GM21576 (cell line): Measurements from ENCODE around the gene AQP9.
"Not testable (repeated sequence)": the region's sequence is repeated elsewhere in the genome, so short reads cannot be mapped to it uniquely, and the experiment has no call there.

Source experiments
- ATAC-seq: cut with Tn5 transposase; IDR thresholded peaks from one replicate; pipeline ENCODE4 v1.9.1; 2021; ENCODE audit warnings: mild to moderate bottlenecking, moderate library complexity; ENCODE audit not compliant: unreplicated experiment

The AQP9 gene

GRCh38 chr15:58178668-58179067 is 40.5 kb downstream of the AQP9 start:
- no peak for ATAC-seq

DNA sequence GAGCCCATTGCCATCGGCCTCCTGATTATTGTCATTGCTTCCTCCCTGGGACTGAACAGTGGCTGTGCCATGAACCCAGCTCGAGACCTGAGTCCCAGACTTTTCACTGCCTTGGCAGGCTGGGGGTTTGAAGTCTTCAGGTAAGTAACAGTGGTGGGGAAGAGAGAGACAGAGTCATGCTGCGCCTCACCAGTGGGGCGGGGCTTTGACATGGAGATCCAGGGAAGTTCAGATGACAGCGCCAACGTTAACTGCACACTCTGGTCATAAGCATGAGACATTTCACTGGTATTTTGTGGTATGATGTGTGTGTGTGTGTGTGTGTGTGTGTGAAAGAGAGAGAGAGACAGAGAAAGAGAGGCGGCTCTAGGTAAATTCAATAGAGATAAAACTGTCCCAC is 41.0 kb downstream of the AQP9 start:
- ATAC-seq, result no peak

DNA sequence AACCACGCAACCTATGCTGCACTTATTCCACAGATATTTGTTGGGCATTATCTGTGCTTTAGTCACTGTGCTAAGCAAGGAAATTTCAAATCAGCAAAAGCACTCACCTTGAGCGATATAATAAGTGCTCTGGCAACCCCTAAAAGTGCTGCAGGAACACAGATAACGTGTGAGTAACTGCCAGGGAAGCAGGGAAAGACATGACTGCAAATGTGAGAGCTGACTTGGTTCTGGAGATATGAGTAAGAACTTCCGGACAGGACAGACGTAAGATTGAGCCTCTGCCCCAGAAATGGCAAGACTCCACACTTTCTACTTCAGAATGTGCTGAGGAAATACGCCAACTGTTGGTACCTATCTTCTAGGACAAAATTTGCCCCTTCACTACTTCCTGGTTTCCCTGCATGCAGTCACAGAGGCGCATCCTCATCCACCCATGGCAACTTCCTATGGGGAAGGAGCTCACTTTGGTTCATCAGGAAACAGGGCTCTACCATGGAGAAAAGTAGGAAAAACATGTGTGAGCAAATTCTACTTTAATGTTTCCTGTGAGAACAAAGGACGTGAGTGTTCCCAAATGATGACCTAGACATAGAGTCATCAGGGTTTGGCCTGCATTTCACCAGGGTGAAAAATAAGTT is 41.7 kb downstream of the AQP9 start:
- no peak for ATAC-seq

DNA sequence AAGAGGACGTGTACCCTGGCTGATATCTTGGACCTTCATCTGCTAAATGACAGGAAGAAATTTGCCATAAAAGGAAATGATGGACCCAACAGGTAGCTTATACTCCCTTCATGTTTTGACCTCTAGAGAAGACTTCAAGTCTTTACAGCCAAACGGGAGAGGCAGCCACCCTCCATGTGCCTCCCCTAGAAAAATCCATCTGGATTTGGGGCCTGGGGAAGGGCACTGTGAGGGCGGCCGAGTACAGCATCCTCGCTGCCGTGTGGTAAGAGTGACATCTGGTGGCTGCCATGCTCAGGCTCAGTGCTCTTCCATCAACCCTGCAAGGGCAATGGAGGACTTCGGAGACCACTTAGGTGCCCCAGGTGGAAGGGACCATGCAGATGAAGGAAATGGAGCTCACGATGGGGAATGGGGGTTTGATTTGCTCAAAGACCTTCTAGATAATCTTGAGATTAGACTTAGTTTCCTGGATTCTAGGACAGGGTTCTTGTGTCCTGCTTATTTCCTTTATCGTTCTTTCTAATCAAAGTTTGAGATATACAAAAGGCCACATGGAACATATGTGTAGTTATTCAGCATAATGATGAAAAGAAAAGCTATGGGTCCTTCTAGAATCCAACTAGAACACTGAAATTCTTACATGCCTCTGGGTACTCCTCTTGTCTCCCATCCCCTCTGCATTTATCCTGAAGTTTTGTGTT is 44.4 kb downstream of the AQP9 start:
- no peak for ATAC-seq

GRCh38 chr15:58185439-58185838 is 47.3 kb downstream of the AQP9 start:
- no peak for ATAC-seq

DNA sequence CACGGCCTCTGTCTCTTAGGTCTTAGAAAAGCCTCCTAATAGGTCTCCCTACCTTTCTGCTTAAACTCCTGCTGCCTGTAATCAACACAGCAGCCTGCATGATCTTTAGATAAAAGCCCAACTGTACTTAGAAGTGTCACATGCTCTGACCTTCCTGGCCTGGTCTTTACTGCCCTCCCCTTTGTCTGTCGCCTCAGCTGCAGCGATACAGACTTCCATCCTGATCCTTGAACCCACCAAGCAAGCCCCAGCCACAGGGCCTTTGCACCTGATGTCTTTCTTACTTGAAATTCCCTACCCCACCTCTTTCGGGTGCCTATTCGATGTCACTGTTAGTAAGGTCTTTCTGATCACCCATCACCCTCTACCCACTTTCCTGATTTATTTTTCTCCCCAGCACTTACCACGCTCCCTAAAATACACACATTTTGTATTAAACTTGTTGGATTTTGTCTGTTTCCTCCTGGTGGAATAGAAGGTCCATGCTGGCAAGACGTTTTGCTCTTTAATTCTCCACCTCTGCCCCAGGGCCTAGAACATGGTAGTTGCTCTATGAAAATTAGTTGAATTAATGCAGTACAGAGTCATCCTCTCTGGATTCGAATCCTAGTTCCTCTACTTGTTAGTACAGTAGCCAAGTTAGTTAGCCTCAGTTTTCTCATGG is 51.1 kb downstream of the AQP9 start:
- no peak for ATAC-seq

DNA sequence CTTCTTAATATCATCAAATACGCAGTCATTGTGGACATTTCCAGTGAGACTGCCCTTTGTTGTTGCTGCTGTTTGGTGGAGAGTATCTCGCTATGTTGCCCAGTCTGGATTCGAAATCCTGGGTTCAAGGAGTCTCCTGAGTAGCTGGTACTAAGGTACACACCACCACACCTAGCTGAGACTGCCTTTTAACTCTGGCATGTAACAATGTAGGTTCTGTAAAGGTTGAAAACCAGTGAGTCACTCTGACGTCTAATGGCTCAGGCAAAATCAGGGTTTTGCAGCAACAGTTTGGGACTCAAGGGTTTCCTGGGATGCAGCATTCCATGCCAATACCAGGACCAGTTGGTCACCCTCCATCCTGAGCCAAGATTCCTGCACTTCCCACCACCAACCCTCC is 52.2 kb downstream of the AQP9 start:
- ATAC-seq, result no peak

DNA sequence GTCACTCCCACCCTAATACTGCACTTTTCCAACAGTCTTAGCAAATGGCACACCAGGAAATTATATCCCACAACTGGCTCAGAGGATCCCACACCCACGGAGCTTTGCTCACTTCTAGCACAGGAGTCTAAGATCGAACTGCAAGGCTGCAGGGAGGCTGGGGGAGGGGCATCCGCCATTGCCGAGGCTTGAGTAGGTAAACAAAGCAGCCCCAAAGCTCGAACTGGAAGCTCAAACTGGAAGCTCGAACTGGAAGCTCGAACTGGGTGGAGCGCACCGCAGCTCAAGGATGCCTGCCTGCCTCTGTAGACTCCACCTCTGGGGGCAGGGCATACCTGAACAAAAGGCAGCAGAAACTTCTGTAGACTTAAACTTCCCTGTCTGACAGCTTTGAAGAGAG is 55.5 kb downstream of the AQP9 start:
- ATAC-seq, result not testable (repeated sequence)

DNA sequence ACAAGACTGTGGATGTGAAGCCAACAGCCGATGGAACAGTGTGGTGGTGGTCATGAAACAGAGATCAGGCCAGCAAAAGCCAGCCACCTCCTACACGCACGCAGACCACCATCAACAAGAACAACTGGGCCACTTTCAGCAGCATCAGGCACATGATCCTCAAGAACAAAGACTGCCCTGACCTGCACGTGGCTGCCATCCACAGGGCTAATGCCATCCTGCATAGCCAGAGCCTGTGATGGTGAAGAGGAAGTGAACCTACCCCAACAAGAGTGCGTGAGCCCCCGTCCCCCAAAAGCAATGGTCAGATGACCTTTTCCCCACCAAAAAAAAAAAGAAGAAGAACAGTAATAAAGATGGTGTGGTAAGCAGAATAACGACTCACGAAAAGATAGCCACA is 62.6 kb downstream of the AQP9 start:
- no peak for ATAC-seq

DNA sequence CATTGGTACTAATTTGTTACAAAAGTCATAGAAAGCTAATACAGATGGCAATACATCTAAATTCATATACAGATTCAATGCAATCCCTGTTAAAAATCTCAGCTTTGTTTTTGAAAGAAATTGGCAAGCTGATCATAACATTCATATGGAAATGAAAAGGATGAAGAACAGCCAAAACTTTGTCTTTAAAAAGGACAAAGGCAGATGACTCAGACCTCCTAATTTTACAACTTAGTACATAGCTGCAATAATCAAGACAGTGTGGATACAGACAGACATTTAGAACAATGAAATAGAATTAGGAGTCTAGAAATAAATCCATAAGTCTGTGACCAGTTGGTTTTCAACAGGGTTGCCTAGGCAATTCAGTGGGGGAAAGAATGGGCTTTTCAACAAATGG is 63.3 kb downstream of the AQP9 start:
- no peak for ATAC-seq

GRCh38 chr15:58203537-58203936 is 65.4 kb downstream of the AQP9 start:
- ATAC-seq, result no peak

- no peak for ATAC-seq
These were observed 68.0 kb downstream of the AQP9 start for GRCh38 chr15:58206151-58206550.

DNA sequence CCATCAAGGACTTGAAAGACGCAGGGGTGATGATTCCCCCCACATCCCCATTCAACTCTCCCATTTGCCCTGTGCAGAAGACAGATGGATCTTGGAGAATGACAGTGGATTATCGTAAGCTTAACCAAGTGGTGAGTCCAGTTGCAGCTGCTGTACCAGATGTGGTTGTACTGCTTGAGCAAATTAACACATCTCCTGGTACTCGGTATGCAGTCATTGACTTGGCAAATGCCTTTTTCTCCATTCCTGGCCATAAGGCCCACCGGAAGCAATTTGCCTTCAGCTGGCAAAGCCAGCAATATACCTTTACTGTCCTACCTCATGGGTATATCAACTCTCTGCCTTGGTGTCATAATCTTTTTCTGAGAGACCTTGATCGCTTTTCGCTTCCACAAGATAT is 70.0 kb downstream of the AQP9 start:
- ATAC-seq, result not testable (repeated sequence)

DNA sequence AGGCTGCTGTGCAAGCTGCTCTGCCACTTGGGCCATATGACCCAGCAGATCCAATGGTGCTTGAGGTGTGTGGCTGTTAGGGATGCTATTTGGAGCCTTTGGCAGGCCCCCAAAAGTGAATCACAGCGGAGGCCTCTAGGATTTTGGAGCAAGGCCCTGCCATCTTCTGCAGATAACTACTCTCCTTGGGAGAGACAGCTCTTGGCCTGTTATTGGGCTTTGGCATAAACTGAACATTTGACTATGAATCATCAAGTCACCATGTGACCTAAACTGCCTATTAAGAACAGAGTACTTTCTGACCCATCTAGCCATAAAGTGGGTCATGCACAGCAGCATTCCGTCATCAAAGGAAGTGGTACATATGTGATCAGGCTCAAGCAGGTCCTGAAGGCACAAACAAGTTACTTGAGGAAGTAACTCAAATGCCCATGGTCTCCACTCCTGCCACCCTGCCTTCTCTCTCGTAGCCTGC is 70.9 kb downstream of the AQP9 start:
- ATAC-seq, result not testable (repeated sequence)

DNA sequence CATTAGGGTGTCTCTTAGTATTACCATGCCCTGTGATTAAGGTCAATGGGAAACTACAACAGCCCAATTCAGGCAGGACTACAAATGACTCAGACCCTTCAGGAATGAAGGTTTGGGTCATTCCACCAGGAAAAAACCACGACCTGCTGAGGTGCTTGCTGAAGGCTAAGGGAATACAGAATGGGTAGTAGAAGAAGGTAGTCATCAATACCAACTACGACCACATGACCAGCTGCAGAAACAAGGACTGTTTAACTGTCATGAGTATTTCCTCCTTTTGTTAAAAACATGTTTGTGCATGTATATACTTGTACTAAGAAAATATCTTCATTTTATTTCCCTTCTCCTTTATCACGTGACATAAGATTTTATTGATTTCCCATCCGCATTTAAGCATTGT is 71.8 kb downstream of the AQP9 start:
- ATAC-seq, result not testable (repeated sequence)

DNA sequence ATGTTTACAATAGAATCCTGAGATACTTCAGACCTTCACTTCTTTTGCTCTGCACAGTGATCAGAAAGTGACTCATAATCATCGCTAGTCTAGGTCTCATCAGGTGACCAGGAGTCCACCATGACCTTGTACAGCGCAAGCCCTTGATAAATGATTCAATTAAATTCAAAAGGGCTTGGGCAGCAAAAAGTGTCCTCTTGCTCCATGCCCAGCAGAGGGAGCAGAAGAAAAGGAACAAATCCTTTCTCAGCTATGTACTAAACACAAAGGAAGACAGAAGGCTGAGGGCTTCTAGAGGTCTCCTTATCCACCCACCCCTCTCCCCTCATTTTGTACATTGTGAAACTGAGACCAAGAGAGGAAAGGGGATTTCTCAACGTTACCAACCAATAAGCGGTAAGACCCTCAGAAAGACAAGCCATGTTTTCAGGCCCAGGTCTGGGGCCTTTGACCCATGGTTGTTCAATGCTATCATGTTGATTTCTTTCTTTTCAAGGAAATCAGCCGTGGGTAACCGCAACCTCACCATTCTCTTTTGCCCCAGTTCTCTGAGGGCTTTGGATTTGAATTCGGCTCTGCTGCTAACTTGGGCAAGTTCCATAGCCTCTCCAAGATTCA is 74.8 kb downstream of the AQP9 start:
- no peak for ATAC-seq

- no peak for ATAC-seq
These were observed 75.6 kb downstream of the AQP9 start for GRCh38 chr15:58213587-58214338.

GRCh38 chr15:58214591-58215340 is 76.6 kb downstream of the AQP9 start:
- ATAC-seq, result no peak

- ATAC-seq, result no peak
These were observed 79.3 kb downstream of the AQP9 start for GRCh38 chr15:58217460-58217859.

GRCh38 chr15:58221591-58222241 is 83.5 kb downstream of the AQP9 start:
- no peak for ATAC-seq
